GM12878 (cell line): ENCODE measurements around the gene GTSF1L.

Experiments
- CREB1 ChIP-seq: IDR thresholded peaks from 2 replicates; pipeline ENCODE4 v1.6.1; 2012; ENCODE audit warnings: low read depth, mild to moderate bottlenecking, inconsistent platforms
- CREM ChIP-seq: IDR thresholded peaks from 2 replicates; pipeline ENCODE4 v1.6.1; 2014; ENCODE audit warnings: antibody characterized with exemption, low read depth
- CTCF ChIP-seq, 3 experiments: IDR thresholded peaks in 2 of 3; conservative IDR thresholded peaks in 1 of 3; 2 replicates each; pipeline ENCODE4 v1.5.1; 2011; ENCODE audit warnings: low read depth in 3 of 3, low read length in 3 of 3, mild to moderate bottlenecking in 3 of 3, control low read depth in 2 of 3, moderate library complexity in 2 of 3, inconsistent platforms in 1 of 3, mixed read lengths in 1 of 3; ENCODE audit not compliant: control insufficient read depth in 2 of 3, insufficient read depth in 1 of 3; ENCODE audit errors: extremely low read depth in 1 of 3
- EZH2 ChIP-seq: IDR thresholded peaks from 2 replicates; pipeline ENCODE4 v1.6.1; 2012; ENCODE audit warnings: low read depth, mild to moderate bottlenecking, control low read depth, inconsistent platforms, low read length, borderline replicate concordance; ENCODE audit not compliant: control insufficient read depth
- PAX8 ChIP-seq: fragments of 450-650 bp; IDR thresholded peaks from 2 replicates; pipeline ENCODE4 v1.6.1; 2017; ENCODE audit warnings: mild to moderate bottlenecking, moderate library complexity
- POLR2A ChIP-seq: IDR thresholded peaks from 2 replicates; pipeline ENCODE4 v1.6.1; 2011; ENCODE audit warnings: low read depth, mild to moderate bottlenecking, low read length
- SREBF1 ChIP-seq: IDR thresholded peaks from 2 replicates; pipeline ENCODE4 v1.6.1; 2012; ENCODE audit warnings: mild to moderate bottlenecking, low read length

DNA sequence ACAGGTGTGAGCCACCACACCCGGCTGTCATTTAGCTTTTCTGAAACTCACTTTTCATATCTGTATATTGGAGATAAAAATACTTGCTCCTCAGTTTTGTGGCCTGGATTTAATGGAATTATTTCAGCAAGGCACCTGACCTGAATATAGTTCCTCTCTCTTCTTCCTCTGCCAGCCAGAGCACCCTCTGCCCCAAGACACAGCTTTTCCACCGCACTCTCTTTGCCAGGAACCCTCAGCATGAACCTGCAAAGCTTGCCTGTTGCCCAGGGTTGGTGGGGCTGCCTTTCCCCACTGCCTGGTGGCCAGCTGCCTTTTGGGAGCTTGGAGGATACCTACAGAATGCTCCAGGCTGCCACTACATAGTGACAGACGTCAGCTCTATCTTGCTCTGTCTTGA lies 3.1 kb downstream of the GTSF1L start:
- TF ChIP-seq PAX8 (no peak), EZH2 (no peak), POLR2A (no peak), CREM (no peak), CREB1 (no peak), SREBF1 (no peak), CTCF (IDR thresholded peaks at IDR 0.05 in 2 of 3, conservative IDR thresholded peaks at IDR 0.05 in 1 of 3; ENCODE audit: control insufficient read depth in 2 of 3, extremely low read depth in 1 of 3, insufficient read depth in 1 of 3, low read depth in 3 of 3, low read length in 3 of 3) (no peak)
